Hepatocyte (in vitro differentiated cells): Measurements from ENCODE around the gene LEMD2. TPM values are rescaled to one million over a fixed set of nuclear protein-coding genes. Genes with fewer than 3 reads are reported as not detected.

Experiments used
- DNase-seq: peaks from one replicate; pipeline ENCODE4 v3.0.0-alpha.2; 2016; ENCODE audit warnings: low spot score
- H2AFZ ChIP-seq: fragments of 200-600 bp; sonication (generic); 2 replicates; pipeline ENCODE4 v1.6.0; 2016; ENCODE audit warnings: antibody characterized with exemption, mild to moderate bottlenecking
- H3K27ac ChIP-seq: fragments of 200-600 bp; sonication (generic); 2 replicates; pipeline ENCODE4 v1.5.1; 2016; ENCODE audit warnings: mild to moderate bottlenecking
- H3K27me3 ChIP-seq: fragments of 200-600 bp; sonication (generic); 2 replicates; pipeline ENCODE4 v1.6.1; 2016
- H3K36me3 ChIP-seq: fragments of 200-600 bp; sonication (generic); replicated peaks from 2 replicates; pipeline ENCODE4 v1.5.1; 2016; ENCODE audit warnings: low read depth; ENCODE audit not compliant: insufficient read depth
- H3K4me1 ChIP-seq: fragments of 200-600 bp; sonication (generic); 2 replicates; pipeline ENCODE4 v1.5.1; 2016; ENCODE audit warnings: mild to moderate bottlenecking, moderate library complexity; ENCODE audit not compliant: insufficient read depth
- H3K4me2 ChIP-seq: fragments of 200-600 bp; sonication (generic); 2 replicates; pipeline ENCODE4 v1.6.0; 2016
- H3K4me3 ChIP-seq: fragments of 200-600 bp; sonication (generic); 2 replicates; pipeline ENCODE4 v1.5.1; 2016; ENCODE audit warnings: mild to moderate bottlenecking
- H3K79me2 ChIP-seq: fragments of 200-600 bp; sonication (generic); 2 replicates; pipeline ENCODE4 v1.6.0; 2017; ENCODE audit warnings: mild to moderate bottlenecking
- H3K9me2 ChIP-seq: fragments of 200-600 bp; sonication (generic); replicated peaks from 2 replicates; pipeline ENCODE4 v1.6.0; 2017; ENCODE audit warnings: mild to moderate bottlenecking; ENCODE audit not compliant: insufficient read depth
- H3K9me3 ChIP-seq: fragments of 200-600 bp; sonication (generic); 2 replicates; pipeline ENCODE4 v1.5.1; 2016; ENCODE audit warnings: low read depth, mild to moderate bottlenecking
- H4K20me1 ChIP-seq: fragments of 200-600 bp; sonication (generic); 2 replicates; pipeline ENCODE4 v1.6.0; 2016; ENCODE audit warnings: mild to moderate bottlenecking; ENCODE audit not compliant: insufficient read depth, poor library complexity, severe bottlenecking
- EZH2 ChIP-seq: fragments of 200-600 bp; sonication (generic); IDR thresholded peaks from 2 replicates; pipeline ENCODE4 v1.6.1; 2016; ENCODE audit warnings: antibody characterized with exemption, mild to moderate bottlenecking, borderline replicate concordance
- EZH2phosphoT487 ChIP-seq: fragments of 200-600 bp; sonication (generic); IDR thresholded peaks from one replicate; pipeline ENCODE4 v1.6.1; 2018; ENCODE audit warnings: antibody characterized with exemption, mild to moderate bottlenecking, low read depth, moderate library complexity; ENCODE audit not compliant: unreplicated experiment, severe bottlenecking
- WGBS: methylation state at CpG from one replicate; pipeline ENCODE4 v1.1.6; 2016; ENCODE audit warnings: low lambda C conversion rate; ENCODE audit errors: missing lambda C conversion rate; 5-methylcytosine and 5-hydroxymethylcytosine counted together
- polyA plus RNA-seq: library from polyadenylated mRNA; unstranded; fragments of >200 nt; fragmentation: Nextera tagmentation; extraction: Ambion mirVana; gene quantifications from 2 replicates; pipeline ENCODE4 v1.2.1, GENCODE V29; 2016
- total RNA-seq: library from RNA; depleted of rRNA; stranded (reverse); fragments of >200 nt; gene quantifications from 2 replicates; pipeline ENCODE4 v1.2.3, GENCODE V29; 2014
- TF ChIP-seq, protein P1 (sequence below): fragments of 200-600 bp; sonication (generic); IDR thresholded peaks from 2 replicates; pipeline ENCODE4 v1.5.1; 2016; ENCODE audit warnings: antibody characterized with exemption, mild to moderate bottlenecking; ENCODE audit not compliant: poor library complexity

LEMD2 gene
- total and polyA plus RNA-seq, 2 experiments from 2014 or later, result 38.1 to 66.3 TPM

- no peaks in the 10 kb centered on the region for H3K79me2 ChIP-seq
- H3K4me2 ChIP-seq, result peak overlapping the region; percentile 40
- H3K27ac ChIP-seq, result peak overlapping the region; percentile 75
- no peaks in the 10 kb centered on the region for H3K36me3 ChIP-seq
- H3K4me3 ChIP-seq, result no peak overlapping the region
- DNase-seq, result no peak
- no peak overlapping the region for H2AFZ ChIP-seq
- peaks cover 23% of the 10 kb centered on the region for H3K4me1 ChIP-seq
- no peaks in the 10 kb centered on the region for H4K20me1 ChIP-seq
- H3K9me2 ChIP-seq, result no peaks in the 10 kb centered on the region
- H3K27me3 ChIP-seq, result no peaks in the 10 kb centered on the region
- 55% methylated on average over 14 of the region's 14 CpGs for WGBS
- no peaks in the 10 kb centered on the region for H3K9me3 ChIP-seq
- TF ChIP-seq, protein P1, sequence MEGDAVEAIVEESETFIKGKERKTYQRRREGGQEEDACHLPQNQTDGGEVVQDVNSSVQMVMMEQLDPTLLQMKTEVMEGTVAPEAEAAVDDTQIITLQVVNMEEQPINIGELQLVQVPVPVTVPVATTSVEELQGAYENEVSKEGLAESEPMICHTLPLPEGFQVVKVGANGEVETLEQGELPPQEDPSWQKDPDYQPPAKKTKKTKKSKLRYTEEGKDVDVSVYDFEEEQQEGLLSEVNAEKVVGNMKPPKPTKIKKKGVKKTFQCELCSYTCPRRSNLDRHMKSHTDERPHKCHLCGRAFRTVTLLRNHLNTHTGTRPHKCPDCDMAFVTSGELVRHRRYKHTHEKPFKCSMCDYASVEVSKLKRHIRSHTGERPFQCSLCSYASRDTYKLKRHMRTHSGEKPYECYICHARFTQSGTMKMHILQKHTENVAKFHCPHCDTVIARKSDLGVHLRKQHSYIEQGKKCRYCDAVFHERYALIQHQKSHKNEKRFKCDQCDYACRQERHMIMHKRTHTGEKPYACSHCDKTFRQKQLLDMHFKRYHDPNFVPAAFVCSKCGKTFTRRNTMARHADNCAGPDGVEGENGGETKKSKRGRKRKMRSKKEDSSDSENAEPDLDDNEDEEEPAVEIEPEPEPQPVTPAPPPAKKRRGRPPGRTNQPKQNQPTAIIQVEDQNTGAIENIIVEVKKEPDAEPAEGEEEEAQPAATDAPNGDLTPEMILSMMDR, result no peak
- TF ChIP-seq EZH2phosphoT487 (no peak), EZH2 (no peak)
Measured at GRCh38 chr6:33827546-33828451, 38.9 kb upstream of the LEMD2 start.

GRCh38 chr6:33826537-33826936, 37.6 kb upstream of the LEMD2 start:
- Histone ChIP-seq H3K9me2 (no peaks in the 10 kb centered on the region), H3K79me2 (no peaks in the 10 kb centered on the region), H3K9me3 (no peaks in the 10 kb centered on the region), H3K27me3 (no peaks in the 10 kb centered on the region), H3K4me1 (peaks cover 23% of the 10 kb centered on the region), H3K27ac (no peak overlapping the region), H3K36me3 (no peaks in the 10 kb centered on the region), H3K4me3 (no peak overlapping the region), H4K20me1 (no peaks in the 10 kb centered on the region), H3K4me2 (no peak overlapping the region), H2AFZ (no peak overlapping the region)
- no peak for DNase-seq
- TF ChIP-seq, protein P1, result no peak
- 60% methylated on average over 2 of the region's 2 CpGs for WGBS

DNA sequence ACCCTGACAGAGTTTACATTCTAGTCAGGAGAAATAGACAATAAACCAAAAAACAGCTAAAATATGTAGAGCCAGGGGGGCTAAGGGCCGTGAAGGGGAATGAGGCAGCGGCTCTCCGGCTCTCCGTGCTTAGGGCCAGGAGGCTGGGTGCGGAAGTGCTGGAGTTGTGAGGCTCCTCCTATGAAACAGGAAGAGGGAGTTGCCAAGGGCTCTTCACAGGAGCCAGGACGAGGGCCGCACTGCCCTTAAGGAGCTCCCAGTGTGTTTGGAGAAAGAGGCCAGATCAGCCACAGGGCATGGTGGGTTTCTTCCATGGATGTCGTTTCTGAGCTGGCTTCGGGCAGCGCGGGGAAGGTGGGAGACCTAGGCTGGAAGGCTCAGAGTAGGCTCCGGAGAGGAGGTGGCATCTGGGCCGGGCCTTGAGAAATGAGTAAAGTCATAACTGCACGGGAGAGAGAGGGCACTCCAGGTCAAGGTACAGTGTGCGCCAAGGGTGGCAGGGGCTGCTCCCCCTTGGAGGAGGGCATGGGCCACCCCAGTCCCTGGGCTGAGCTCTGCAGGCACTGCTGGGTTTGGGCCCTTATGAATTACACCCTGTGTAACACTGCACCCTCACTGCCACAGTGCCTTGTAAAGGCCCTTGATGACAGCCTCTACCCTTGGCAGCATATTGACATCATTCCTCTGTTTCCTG, 35.7 kb upstream of the LEMD2 start:
- no peaks in the 10 kb centered on the region for H4K20me1 ChIP-seq
- H3K79me2 ChIP-seq, result no peaks in the 10 kb centered on the region
- no peak overlapping the region for H3K27ac ChIP-seq
- TF ChIP-seq, protein P1, result no peak
- TF ChIP-seq EZH2phosphoT487 (no peak), EZH2 (no peak)
- no peak for DNase-seq
- no peaks in the 10 kb centered on the region for H3K9me3 ChIP-seq
- 74% methylated on average over 15 of the region's 15 CpGs for WGBS
- H3K4me3 ChIP-seq, result no peak overlapping the region
- no peaks in the 10 kb centered on the region for H3K9me2 ChIP-seq
- H3K27me3 ChIP-seq, result no peaks in the 10 kb centered on the region
- peaks cover 23% of the 10 kb centered on the region for H3K4me1 ChIP-seq
- H2AFZ ChIP-seq, result no peak overlapping the region
- H3K4me2 ChIP-seq, result no peak overlapping the region
- H3K36me3 ChIP-seq, result no peaks in the 10 kb centered on the region
